Erythroblast (primary cell): ENCODE results near the gene CEBPG.

ENCODE experiments used
- GATA1 ChIP-seq: IDR thresholded peaks from 2 replicates; pipeline ENCODE4 v1.6.1; 2011; ENCODE audit warnings: low read depth, mild to moderate bottlenecking, control low read depth, low read length, moderate library complexity
- POLR2A ChIP-seq: IDR thresholded peaks from 2 replicates; pipeline ENCODE4 v1.6.1; 2011; ENCODE audit warnings: mild to moderate bottlenecking, low read length

GRCh38 chr19:33376941-33377557 is 3.5 kb downstream of the CEBPG start:
- TF ChIP-seq POLR2A (no peak), GATA1 (no peak)
